22Rv1 (cell line): Measurements from ENCODE around the gene PHLDB3.
"Not testable (repeated sequence)": the region's sequence is repeated elsewhere in the genome, so short reads cannot be mapped to it uniquely, and the experiment has no call there.

ENCODE experiments used
- CTCF ChIP-seq: fragments of 450-650 bp; IDR thresholded peaks from 2 replicates; pipeline ENCODE4 v1.5.1; 2017; ENCODE audit warnings: mild to moderate bottlenecking
- ZFX ChIP-seq: fragments of 450-650 bp; IDR thresholded peaks from 2 replicates; pipeline ENCODE4 v1.6.1; 2017; ENCODE audit warnings: antibody characterized with exemption, borderline replicate concordance

GRCh38 chr19:43512399-43512798 lies 7.9 kb upstream of the PHLDB3 start:
- not testable (repeated sequence) for TF ChIP-seq CTCF, ZFX
